HG03432 (cell line): Measurements from ENCODE around the gene S100A5.

Source experiments
- ATAC-seq: cut with Tn5 transposase; IDR thresholded peaks from one replicate; pipeline ENCODE4 v1.9.1; 2021; ENCODE audit warnings: mild to moderate bottlenecking, moderate library complexity; ENCODE audit not compliant: unreplicated experiment

The S100A5 gene

DNA sequence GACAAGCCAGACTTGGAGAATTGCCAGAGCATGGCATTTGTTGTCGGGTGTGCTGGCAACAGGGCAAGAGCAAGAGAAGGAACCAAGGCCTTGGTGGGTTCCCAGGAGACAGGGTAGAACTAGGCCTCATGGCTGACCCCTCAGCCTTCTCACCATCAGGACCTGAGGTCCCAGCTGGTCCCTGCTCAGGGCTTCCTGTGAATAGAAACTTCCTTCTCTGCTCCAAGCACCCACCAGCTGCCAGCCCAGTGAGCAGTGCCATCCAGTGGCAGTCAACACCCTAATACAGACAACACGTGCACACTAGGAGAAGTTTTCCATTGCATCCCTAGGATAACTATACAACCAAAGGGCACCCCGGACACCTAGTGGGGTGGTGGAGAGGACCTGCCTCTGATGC, 27.7 kb downstream of the S100A5 start:
- no peak for ATAC-seq

DNA sequence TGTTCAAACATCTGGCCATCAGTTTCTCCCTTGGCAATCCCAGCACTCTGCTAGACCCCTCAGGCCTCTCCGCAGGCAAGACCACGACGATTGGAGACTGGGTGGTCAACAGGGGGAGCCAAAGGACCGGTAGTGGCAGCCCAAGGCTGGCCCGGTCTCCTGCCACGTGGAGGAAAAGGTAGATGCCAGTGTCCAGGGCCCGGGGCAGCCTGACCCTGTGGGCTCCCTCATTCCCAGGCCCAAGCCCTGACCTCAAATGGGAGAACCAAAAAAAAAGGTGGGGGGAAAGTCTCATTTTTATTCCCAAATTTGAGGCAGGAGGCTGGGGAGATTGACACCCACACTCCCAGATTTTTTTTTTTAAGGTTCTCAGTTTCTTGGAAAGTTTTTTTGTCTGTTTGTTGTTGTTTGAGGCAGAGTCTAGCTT, 29.7 kb downstream of the S100A5 start:
- ATAC-seq: peak; percentile 49

DNA sequence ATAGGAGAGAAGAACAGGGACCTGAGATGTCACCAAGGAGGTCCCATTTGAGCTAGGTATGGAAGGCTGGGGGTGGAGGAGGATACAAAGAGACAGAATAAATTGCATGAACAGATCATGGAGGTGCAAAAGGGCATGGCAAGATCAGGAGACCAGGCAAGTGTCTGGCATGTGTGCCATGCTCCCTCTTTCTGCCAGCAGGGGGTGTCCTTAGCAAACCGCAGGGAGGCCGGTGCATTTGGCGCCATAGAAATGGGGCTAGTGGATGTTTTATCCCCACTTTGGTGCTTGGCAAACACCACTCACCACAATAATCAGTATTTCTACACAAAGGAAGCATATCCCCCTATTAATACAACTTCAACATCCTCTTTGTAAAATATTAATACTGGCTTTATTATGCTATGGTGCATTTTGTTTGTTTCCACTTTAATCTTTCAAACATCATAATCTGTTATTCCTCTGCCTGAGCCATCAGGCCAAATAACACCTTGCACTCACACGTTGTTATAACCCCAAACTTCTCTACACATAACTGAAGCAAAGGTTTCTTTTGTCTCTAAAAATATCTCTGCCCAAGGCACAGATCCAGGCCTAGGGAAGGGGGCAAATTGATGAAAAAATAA, 30.9 kb downstream of the S100A5 start:
- ATAC-seq: no peak

DNA sequence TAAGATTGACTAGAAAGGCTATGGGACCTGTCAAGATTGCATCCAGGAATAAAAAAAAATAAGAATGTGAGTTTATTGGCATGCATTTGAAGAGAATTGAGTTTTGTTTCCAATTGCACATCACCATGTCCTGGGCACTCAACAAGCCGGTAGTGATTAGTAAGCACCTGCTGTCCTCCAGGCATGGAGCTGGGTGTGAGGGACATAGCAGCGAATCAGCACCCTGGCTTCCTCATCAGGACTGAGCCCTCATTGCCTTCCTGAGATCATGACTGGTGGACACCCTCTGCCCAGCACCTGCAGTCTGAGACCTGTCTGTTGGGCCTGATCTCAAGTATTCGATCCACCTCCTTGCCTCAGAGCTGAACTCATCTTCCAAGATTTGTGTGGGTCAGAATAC, 31.7 kb downstream of the S100A5 start:
- ATAC-seq: no peak

DNA sequence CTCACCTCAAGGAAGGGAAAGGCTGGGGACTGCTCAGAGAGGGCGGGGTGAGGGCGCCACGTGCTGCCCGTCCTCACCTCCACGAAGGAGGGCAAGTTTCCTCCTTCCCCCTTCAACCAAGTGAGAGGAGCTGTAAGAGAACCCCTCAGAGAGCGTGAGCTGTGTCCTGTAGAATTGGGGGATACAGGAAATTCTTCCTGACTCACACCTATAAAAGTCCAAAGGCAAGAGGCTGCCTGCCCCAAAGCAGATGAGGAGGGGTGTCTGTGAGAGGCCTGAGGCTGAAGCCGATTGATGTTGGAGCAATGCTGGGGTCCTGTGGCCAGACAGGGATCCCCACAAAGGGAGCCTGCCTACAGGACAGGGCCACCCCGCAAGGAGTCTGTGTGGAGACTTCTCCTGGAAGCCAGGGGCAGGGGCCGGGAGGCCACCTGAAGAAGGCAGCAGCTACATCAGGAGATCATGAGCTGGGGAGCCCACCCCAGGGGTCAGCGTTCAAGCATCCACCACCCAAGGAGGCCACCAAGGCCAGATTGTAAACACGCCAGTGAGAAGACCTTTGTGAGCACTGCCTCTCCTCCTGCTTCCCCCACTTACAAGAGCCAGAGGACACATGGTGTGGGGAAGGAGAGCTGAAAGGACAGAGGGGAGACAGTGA, 32.7 kb downstream of the S100A5 start:
- ATAC-seq: no peak

DNA sequence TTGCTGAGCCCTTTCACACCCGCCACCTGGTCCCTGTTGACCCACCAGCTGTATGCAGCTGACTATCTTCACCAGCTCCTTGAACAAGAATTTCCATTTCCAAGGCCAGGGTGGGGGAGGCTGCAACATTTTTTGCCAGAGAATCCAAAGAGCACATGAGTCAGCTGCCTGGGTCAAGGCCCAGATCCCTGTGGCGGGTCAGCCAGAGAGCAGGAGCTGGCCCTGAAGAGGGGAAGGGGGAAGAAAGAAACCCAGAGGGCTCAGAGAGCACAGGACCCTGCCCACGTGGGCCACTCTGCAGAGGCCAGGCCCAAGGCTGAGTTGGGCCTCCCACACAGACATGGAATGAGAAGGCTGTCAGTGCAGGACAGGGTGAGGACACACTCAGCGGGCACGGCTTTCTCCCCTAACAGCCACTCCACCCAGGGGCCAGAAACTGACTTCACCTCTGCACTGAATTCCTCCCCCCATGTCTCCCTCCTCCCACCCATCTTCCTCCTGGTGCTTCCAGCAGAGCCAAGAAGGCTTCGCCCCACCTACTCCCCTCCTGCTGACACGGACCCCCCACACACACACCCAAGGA, 33.8 kb downstream of the S100A5 start:
- ATAC-seq: no peak

DNA sequence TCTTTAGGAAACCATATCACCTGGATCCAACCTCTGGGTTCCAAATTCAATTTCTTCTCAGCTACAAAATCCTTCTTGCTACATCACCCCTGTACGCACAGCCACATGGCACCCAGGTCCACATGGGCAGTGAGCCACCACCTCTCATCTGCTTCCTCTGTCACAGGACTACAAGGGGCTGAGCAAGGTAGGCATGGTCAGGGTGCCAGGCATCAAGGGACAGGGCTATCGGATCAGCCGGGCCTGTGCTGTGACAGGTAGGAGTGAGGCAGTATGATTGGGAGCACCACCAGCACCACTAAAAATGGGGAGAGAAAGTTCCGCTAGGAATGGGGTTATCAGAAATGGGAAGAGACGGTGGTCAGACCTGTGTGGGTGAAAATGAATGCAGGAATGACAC, 34.3 kb downstream of the S100A5 start:
- no peak for ATAC-seq

DNA sequence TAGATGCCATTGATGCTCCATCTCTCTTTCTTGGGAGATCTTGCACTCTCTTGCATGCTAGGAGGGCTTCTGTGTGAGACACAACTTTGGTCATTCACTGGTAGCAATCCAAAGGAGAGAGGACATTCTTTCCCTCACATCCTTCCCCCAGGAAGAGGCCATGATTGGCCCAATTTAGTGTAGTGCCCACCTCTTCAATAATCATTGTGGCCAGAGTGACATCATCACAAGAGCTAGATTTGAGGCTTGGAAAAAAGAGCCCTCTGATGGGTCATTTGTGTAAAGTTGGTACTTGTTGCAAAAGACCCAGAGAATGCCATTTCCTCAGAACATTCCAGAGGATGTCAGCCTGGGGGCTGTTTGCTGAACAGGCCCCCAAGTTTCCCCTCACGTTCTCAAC, 35.2 kb downstream of the S100A5 start:
- ATAC-seq: no peak

DNA sequence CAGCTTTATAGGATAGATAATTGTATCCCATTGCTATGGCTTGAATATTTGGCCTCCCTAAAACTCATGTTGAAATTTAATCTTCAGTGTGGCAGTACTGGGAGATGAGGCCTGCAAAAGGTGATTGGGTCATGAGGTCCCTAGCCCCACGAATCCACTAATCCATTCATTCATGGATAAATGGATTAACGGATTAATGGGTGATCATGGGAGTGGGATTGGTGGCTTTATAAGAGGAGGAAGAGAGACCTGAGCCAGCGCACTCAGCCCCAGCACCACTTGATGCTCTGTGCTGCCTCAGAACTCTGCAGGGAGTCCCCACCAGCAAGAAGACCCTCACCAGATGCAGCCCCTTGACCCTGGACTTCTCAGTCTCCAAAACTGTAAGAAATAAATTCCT, 37.0 kb downstream of the S100A5 start:
- ATAC-seq: no peak

DNA sequence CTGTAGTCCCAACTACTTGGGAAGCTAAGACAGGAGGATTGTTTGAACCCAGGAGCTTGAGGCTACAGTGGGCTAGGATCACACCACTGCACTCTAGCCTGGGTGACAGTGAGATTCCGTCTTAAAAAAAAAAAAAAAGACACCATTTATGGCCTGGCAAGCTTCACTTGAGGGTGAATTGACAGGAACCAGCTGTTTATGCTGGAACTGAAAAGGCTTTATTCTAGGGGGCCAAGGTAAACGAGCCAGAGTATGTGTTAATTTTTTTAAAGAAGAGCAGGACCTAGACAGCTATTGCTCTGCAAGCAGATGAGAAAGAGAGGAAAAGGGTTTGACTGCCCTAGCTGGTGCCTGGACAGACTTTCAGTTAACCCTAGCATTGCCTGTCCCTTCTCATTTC, 42.0 kb downstream of the S100A5 start:
- ATAC-seq: no peak

DNA sequence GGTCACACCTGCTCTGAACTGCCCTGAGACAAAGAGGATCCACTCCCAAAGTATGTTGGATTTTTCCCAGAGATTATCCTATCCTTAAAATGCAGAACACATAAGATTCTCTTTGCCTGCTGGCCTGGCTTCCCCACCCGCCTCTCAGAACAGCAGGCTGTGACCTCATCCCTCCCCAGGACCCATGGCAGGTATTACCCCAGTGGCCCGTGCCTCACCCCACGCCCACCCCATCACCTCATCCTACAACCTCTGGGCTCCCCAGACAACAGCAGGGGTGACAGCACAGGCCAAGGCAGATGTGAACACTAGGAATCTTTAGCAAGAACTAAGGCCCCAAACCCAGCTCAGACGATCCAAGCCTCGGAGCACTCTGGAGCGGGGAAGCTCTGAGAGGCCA, 45.2 kb downstream of the S100A5 start:
- ATAC-seq: no peak

DNA sequence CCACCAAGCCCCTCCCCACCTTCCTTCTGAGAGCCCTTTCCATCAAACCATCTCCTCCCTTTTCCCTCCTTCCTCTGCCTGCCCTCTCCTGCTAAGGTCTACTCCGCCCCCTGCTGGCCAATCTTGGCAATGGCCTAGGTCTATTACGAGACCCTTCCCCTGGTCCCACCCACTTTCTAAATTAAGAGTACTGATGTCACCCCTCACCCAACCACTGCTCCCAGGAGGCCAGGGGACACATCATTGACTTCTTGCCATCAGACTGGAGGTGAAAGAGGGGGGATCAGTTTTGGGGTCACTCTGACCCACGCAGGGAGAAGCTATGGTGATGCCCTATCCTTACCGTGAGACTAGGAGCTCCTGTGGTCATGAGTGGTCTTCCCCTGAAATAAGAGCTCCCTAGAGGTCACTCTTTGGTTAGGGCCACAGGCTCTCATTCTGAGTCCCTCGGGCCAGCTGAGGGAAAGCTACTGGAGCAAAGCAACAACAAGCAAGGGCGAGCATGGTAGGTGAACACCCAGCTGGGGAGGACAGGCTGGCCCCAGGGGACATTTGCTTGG, 45.7 kb downstream of the S100A5 start:
- no peak for ATAC-seq

DNA sequence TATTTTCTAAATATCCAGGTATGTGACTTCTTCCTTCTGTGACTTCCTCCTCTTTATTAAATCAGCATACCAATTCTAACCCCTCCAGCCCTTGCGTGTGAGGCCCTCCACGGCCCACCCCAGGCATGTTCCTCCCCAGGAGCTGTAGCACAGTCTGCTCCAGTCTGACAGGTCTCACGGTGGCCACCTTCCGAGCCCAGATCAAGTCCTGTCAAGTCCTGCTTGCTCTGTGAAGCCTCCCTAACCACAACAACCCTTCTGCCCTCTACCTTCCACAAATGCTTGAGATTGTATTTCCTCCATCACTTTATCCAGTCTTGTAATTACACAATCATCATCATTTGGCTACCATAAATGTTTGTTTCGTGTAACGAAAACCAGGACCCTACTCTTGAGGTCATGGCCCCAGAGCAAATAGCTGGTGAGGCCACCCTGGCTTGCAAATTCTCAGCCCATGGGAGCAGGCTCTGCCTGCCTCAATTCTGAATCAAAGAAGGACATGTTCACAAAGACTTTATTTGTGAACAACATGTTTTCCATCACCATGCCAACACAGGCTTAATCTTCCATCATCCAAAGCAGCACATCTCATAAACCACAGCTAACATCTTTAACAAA, 47.3 kb downstream of the S100A5 start:
- no peak for ATAC-seq

DNA sequence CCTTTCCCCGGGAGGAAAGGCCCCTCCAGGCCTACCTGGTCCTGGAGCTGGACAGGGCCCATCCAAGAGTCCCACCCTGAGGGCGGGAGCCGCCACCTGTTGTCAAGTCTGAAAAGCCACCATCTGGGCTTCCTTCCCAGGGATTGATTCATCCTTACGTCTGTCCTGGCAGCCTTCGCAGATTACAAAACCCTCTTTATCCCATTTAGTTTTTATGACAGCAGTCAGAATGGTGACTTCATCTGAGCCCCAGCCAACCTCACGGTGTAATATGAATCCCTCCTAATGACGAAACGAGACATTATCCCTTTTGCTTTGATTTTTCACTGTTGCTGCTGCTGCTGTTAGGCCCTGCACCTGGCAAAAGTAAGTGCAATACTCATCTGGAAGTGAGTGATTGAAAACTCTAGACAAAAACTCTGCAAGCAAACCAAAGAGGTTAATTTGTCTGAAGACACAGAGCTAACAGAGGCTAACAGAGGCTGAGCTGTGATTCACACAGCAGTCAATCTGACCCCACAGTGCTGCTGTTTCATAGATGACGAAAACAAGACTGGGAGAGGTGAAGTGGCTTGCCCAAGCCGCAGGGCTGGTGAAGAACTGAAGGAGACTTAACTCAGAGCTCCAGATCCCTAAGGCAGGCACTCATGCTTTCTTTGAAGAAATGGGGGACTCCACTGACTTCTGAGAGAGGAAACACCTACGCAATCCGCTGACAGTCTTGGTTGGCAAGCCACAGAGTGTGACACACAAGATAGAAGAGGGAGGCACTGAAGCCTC, 50.3 kb downstream of the S100A5 start:
- ATAC-seq: no peak

DNA sequence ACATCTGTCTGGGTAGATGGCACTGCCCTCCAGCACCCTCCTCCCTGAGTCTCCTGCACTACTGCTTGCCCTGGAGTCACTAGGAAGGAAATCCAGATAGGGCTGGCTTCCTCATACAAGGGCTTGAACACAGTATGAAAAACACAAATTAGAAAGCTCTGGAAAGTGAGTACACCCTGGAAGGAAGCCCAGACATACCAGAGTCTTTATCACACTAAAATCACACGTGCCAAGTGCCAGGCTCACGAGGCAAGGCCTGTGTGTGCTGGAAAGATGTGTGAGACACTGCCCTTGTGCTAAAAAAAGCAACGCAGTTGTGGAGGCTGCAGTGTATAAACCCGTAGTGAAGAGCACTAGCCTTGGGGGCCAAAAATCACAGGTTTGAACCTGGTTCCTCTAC, 52.0 kb downstream of the S100A5 start:
- ATAC-seq: no peak

DNA sequence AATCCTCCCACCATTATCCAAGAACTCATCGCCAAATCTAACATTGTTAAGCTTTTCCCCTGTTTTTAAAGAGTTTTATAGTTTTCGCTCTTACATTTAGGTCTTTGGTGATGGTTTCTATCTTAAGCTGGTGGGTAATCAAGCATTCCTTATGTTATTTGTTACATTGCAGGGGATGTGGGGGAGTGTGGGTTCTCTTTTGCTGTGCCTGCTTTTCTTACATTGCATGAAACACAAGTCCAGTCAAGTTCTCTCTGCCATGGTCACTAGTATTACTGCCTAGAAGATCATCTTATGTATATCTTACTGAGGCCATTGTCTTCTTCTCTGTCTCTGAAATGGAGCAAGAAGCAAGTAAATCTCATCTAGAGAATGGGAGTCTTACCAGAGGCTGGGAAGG, 53.0 kb downstream of the S100A5 start:
- no peak for ATAC-seq
